ENCODE data around the gene ABTB1. TPM values are rescaled to one million over a fixed set of nuclear protein-coding genes. Genes with fewer than 3 reads are reported as not detected.

The ABTB1 gene
- polyA plus RNA-seq, 1 of the 3 experiments (the other 2 are of a cell fraction), result 30.8 TPM

- Histone ChIP-seq H3K9me2 (no peaks in the 10 kb centered on the region), H3K27me3 (ENCODE audit: insufficient read depth) (no peaks in the 10 kb centered on the region), H3K9ac (no peak overlapping the region), H3K4me3 (ENCODE audit: low read depth in 2 of 2, low read length in 1 of 2) (no peak overlapping the region), H3K27ac (ENCODE audit: low read depth in 2 of 2, low read length in 1 of 2) (no peak overlapping the region), H2AFZ (ENCODE audit: low read depth) (no peak overlapping the region), H3K9me3 (no peaks in the 10 kb centered on the region), H3K4me2 (no peak overlapping the region), H3K4me1 (ENCODE audit: control insufficient read depth in 1 of 2, insufficient read depth in 2 of 2, low read depth in 1 of 2, low read length in 1 of 2) (peaks cover 26 to 68% of the 10 kb centered on the region in 2 experiments; a peak in 3 of 4 replicates), H4K20me1 (ENCODE audit: insufficient read depth) (no peaks in the 10 kb centered on the region), H3F3A (replicated peaks; ENCODE audit: insufficient read depth) (peaks cover 4% of the 10 kb centered on the region), H3K36me3 (replicated peaks in 1 of 2; ENCODE audit: control insufficient read depth in 1 of 2, insufficient read depth in 2 of 2, low read length in 1 of 2) (no peaks in the 10 kb centered on the region), H3K79me2 (ENCODE audit: insufficient read depth) (no peaks in the 10 kb centered on the region)
- POLR2A ChIA-PET, result no interaction called here
- CTCF ChIA-PET, result interaction anchor here (0.9 to 9.2 kb wide), 10 partner anchors 20 to 265 kb away, joined by 3 to 141 read pairs (median 6); partner anchors contain the start of genes ABTB1 and MGLL
- no peak for DNase-seq
- TF ChIP-seq MAX (IDR thresholded peaks at IDR 0.05; ENCODE audit: low read depth) (no peak), USF1 (IDR thresholded peaks at IDR 0.05; ENCODE audit: borderline replicate concordance, low read depth) (no peak), ELF1 (IDR thresholded peaks at IDR 0.05) (no peak), TCF12 (IDR thresholded peaks at IDR 0.05) (no peak), EZH2phosphoT487 (IDR thresholded peaks at IDR 0.05; ENCODE audit: borderline replicate concordance, low read depth) (no peak), JUND (IDR thresholded peaks at IDR 0.05) (no peak), SIN3A (IDR thresholded peaks at IDR 0.05; ENCODE audit: borderline replicate concordance, low read depth, low read length) (no peak), CHD2 (IDR thresholded peaks at IDR 0.05; ENCODE audit: low read length, partially characterized antibody) (no peak), NFIC (IDR thresholded peaks at IDR 0.05; ENCODE audit: borderline replicate concordance) (no peak)
- 93% methylated on average over 4 of the region's 7 CpGs for WGBS (ENCODE audit: low lambda C conversion rate)
Observed at GRCh38 chr3:127693336-127693843, 20.6 kb downstream of the ABTB1 start.

GRCh38 chr3:127694467-127695215 is 21.9 kb downstream of the ABTB1 start:
- Histone ChIP-seq H3K79me2 (ENCODE audit: insufficient read depth) (no peaks in the 10 kb centered on the region), H4K20me1 (ENCODE audit: insufficient read depth) (no peaks in the 10 kb centered on the region), H3K27me3 (ENCODE audit: insufficient read depth) (no peaks in the 10 kb centered on the region), H2AFZ (ENCODE audit: low read depth) (no peak overlapping the region), H3K9me2 (no peaks in the 10 kb centered on the region), H3K27ac (ENCODE audit: low read depth in 2 of 2, low read length in 1 of 2) (peak overlapping the region in 1 of 2 experiments; percentile 60; a peak in 1 of 4 replicates), H3K4me2 (no peak overlapping the region), H3K9me3 (no peaks in the 10 kb centered on the region), H3K4me1 (ENCODE audit: control insufficient read depth in 1 of 2, insufficient read depth in 2 of 2, low read depth in 1 of 2, low read length in 1 of 2) (peaks cover 24 to 65% of the 10 kb centered on the region in 2 experiments; a peak in 3 of 4 replicates), H3K9ac (no peak overlapping the region), H3F3A (replicated peaks; ENCODE audit: insufficient read depth) (peaks cover 4% of the 10 kb centered on the region), H3K4me3 (ENCODE audit: low read depth in 2 of 2, low read length in 1 of 2) (no peak overlapping the region), H3K36me3 (replicated peaks in 1 of 2; ENCODE audit: control insufficient read depth in 1 of 2, insufficient read depth in 2 of 2, low read length in 1 of 2) (no peaks in the 10 kb centered on the region)
- TF ChIP-seq TCF12 (IDR thresholded peaks at IDR 0.05) (no peak), RAD21 (IDR thresholded peaks at IDR 0.05; ENCODE audit: low read length) (peak; percentile 64), SMC3 (IDR thresholded peaks at IDR 0.05; ENCODE audit: low read depth, low read length) (peak; percentile 78), CHD2 (IDR thresholded peaks at IDR 0.05; ENCODE audit: low read length, partially characterized antibody) (peak; percentile 14), MEF2A (IDR thresholded peaks at IDR 0.05; ENCODE audit: borderline replicate concordance, low read depth) (no peak), CTCF (IDR thresholded peaks at IDR 0.05) (peak; percentile 45)
- DNase-seq, result peak; percentile 71
- 72% methylated on average over 8 of the region's 17 CpGs for WGBS (ENCODE audit: low lambda C conversion rate)
- ChIA-PET CTCF (interaction anchor here (0.6 to 9.2 kb wide), 25 partner anchors 15 to 439 kb away, joined by 3 to 141 read pairs (median 4); partner anchors contain the start of genes ABTB1 and MGLL), POLR2A (interaction anchor here (0.8 kb wide), 1 partner anchor 16 kb away, joined by 3 read pairs; no protein-coding TSS in a partner anchor)
